Activated CD4-positive, alpha-beta T cell treated with anti-CD3 and anti-CD28 coated beads, Interleukin-2, amount 10 ng/mL, durations not matched to agents 7 days and 5 days (primary cell): ENCODE measurements around the gene ZER1. TPM values are rescaled to one million over a fixed set of nuclear protein-coding genes. Genes with fewer than 3 reads are reported as not detected.
"Not testable (repeated sequence)": the region's sequence is repeated elsewhere in the genome, so short reads cannot be mapped to it uniquely, and the experiment has no call there.

Experiments
- CTCF ChIA-PET: fragments of 350-600 bp; sonication (Branson Sonifier 250); formaldehyde crosslinking; loops from one replicate; lab custom pipeline; 2021; ENCODE audit warnings: antibody characterized with exemption; lab: Charles Lee
- POLR2A ChIA-PET: fragments of 350-600 bp; sonication (Branson Sonifier 250); formaldehyde crosslinking; loops from one replicate; lab custom pipeline; 2021; ENCODE audit warnings: antibody characterized with exemption; lab: Charles Lee
- DNase-seq: peaks from one replicate; pipeline ENCODE4 v3.0.0-alpha.2; 2020
- H3K27ac Mint-ChIP-seq: one replicate; pipeline ENCODE4 v1.8.0; 2021; ENCODE audit warnings: mild to moderate bottlenecking, moderate library complexity, mixed read lengths
- H3K27me3 Mint-ChIP-seq: one replicate; pipeline ENCODE4 v1.8.0; 2021; ENCODE audit warnings: mixed read lengths
- H3K36me3 Mint-ChIP-seq: one replicate; pipeline ENCODE4 v1.8.0; 2021; ENCODE audit warnings: low read depth, mixed read lengths
- H3K4me1 Mint-ChIP-seq: one replicate; pipeline ENCODE4 v1.8.0; 2021; ENCODE audit warnings: mixed read lengths
- H3K4me3 Mint-ChIP-seq: one replicate; pipeline ENCODE4 v1.8.0; 2021; ENCODE audit warnings: mild to moderate bottlenecking, moderate library complexity, mixed read lengths
- H3K9me3 Mint-ChIP-seq: one replicate; pipeline ENCODE4 v1.8.0; 2021; ENCODE audit warnings: mixed read lengths
- total RNA-seq, 2 experiments: library from RNA; stranded (reverse); gene quantifications; one replicate each; pipeline ENCODE4 v1.2.3, GENCODE V29; 2021

Gene ZER1
- total RNA-seq, 2 experiments from 2014 or later = 21.3 TPM

DNA sequence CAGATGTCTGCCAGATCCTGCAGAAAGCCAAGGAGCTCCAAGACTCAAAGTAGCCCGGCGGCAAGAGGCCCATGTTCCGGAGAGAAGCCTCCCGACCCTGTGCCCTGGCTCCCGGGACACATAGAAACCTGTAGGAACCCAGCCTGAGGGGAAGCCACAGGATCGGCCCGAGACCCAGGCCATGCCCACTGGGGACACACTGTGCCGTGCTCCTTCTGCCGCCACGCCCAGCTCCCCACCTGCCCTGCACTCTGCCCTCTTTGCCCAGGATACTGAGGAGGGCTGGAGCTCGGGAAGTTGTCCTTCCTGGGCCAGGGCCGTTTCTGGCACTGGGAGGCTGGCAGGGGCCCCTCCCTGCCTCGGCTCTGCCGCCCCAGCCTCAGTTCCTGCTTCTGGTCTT lies 36.1 kb upstream of the ZER1 start:
- no peak for DNase-seq
- peaks cover 7% of the 10 kb centered on the region for H3K36me3 Mint-ChIP-seq
- H3K4me1 Mint-ChIP-seq = no peaks in the 10 kb centered on the region
- H3K4me3 Mint-ChIP-seq = no peak overlapping the region
- ChIA-PET POLR2A (no interaction called here), CTCF (interaction anchor here (4.4 kb wide), 1 partner anchor 10 kb away, joined by 29 read pairs; the partner anchor contains the start of gene ENDOG)
- no peak overlapping the region for H3K27ac Mint-ChIP-seq
- H3K9me3 Mint-ChIP-seq = no peaks in the 10 kb centered on the region
- H3K27me3 Mint-ChIP-seq = no peaks in the 10 kb centered on the region

DNA sequence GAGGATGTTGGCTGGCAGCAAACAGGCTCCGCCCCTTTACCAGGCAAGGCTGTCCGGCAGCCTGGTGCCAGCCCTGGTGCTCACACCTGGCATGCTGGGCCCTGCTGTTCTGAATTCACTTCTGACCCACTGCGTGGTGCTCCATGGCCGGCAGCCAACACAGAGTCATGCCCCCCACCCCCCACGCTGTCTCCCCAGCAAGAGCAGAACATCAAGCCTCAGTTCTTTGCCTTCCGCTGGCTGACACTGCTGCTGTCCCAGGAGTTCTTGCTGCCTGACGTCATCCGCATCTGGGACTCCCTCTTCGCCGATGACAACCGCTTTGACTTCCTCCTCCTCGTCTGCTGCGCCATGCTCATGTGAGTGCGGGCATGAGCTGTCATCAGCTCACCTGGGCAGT lies 33.9 kb upstream of the ZER1 start:
- no peak overlapping the region for H3K4me3 Mint-ChIP-seq
- POLR2A ChIA-PET = no interaction called here

DNA sequence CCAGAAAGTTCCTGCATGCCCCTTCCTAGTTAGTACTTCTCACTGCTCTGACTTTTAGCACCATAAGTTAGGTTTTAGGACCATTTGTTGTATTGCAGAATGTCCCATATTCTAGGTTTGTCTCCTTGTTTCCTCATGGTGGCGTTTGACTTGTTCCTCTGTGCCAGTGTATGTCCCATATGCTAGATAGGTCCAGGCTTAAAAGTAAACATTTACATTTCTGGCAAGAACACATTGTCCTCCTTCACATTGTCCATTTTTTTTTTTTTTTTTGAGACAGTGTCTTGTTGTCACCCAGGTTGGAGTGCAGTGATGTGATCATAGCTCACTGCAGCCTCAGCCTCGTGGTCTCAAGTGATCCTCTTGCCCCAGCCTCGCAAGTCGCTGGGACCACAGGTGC lies 30.8 kb upstream of the ZER1 start:
- H3K27ac Mint-ChIP-seq = no peak overlapping the region

More for the DNA sequence above, 33.9 kb upstream of the ZER1 start:
- Mint-ChIP-seq H3K27ac (no peak overlapping the region), H3K27me3 (no peaks in the 10 kb centered on the region), H3K36me3 (peaks cover 11% of the 10 kb centered on the region), H3K4me1 (no peaks in the 10 kb centered on the region), H3K9me3 (no peaks in the 10 kb centered on the region)
- no peak for DNase-seq
- CTCF ChIA-PET = interaction anchor here (1.3 to 4.4 kb wide), 2 partner anchors 9 to 12 kb away, joined by 3 to 29 read pairs; partner anchors contain the start of gene ENDOG

DNA sequence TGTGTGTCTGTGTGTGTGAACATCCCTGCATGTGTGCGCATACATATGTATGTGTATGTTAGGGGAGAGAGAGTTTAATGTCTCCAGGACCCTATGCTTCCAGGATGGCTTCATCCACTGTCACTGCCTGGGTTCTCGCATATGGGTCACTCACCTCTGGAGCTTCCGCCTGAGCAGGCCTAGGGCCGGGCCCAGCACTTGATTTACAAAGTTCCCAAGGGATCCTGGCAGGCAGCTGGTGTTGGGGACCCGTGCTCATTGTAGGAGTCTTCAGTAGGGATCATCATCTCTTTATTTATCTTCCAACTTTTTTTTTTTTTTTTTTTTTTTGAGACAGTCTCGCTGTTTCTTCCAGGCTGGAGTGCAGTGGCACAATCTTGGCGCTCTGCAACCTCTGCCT lies 28.3 kb upstream of the ZER1 start:
- no peak overlapping the region for H3K4me3 Mint-ChIP-seq
- no peaks in the 10 kb centered on the region for H3K4me1 Mint-ChIP-seq
- no peaks in the 10 kb centered on the region for H3K9me3 Mint-ChIP-seq
- no peaks in the 10 kb centered on the region for H3K27me3 Mint-ChIP-seq
- H3K36me3 Mint-ChIP-seq = peaks cover 20% of the 10 kb centered on the region
- no peak overlapping the region for H3K27ac Mint-ChIP-seq
- POLR2A ChIA-PET = no interaction called here
- DNase-seq = no peak
- CTCF ChIA-PET = interaction anchor here (0.6 to 4.0 kb wide), 6 partner anchors 13 to 607 kb away, joined by 3 to 14 read pairs (median 3); partner anchors contain the start of gene ENDOG

More for the DNA sequence above, 30.8 kb upstream of the ZER1 start:
- no peaks in the 10 kb centered on the region for H3K4me1 Mint-ChIP-seq
- no peak for DNase-seq
- no peak overlapping the region for H3K4me3 Mint-ChIP-seq
- ChIA-PET CTCF (interaction anchor here (0.9 to 1.4 kb wide), 2 partner anchors 16 to 156 kb away, joined by 3 to 6 read pairs; partner anchors contain the start of gene ENDOG), POLR2A (interaction anchor here (0.6 kb wide), 1 partner anchor 13 kb away, joined by 3 read pairs; no protein-coding TSS in a partner anchor)
- H3K36me3 Mint-ChIP-seq = peaks cover 17% of the 10 kb centered on the region
- H3K9me3 Mint-ChIP-seq = no peaks in the 10 kb centered on the region
- H3K27me3 Mint-ChIP-seq = no peaks in the 10 kb centered on the region

DNA sequence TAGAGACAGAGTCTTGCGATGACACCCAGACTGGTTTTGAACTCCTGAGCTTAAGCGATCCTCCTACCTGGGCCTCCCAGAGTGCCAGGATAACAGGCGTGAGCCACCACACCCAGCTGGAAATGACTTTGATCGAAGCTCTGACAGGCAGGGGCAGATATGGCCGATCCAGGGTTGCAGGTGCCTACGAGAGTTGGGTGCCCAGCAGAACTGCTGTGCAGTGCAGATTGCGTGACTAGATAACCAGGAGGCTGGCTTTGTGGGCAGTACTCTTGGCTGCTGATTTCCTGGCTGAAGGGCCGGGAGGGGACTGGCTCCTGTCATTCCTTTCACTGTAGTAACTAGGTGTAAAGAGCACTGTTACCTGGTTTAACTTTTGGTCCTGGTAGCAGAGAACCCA lies 27.2 kb upstream of the ZER1 start:
- ChIA-PET POLR2A (no interaction called here), CTCF (interaction anchor here (0.8 to 4.0 kb wide), 3 partner anchors 10 to 19 kb away, joined by 3 to 14 read pairs (median 3); partner anchors contain the start of gene ENDOG)
- H3K4me1 Mint-ChIP-seq = no peaks in the 10 kb centered on the region
- H3K4me3 Mint-ChIP-seq = no peak overlapping the region
- no peaks in the 10 kb centered on the region for H3K9me3 Mint-ChIP-seq
- peaks cover 20% of the 10 kb centered on the region for H3K36me3 Mint-ChIP-seq
- H3K27ac Mint-ChIP-seq = no peak overlapping the region
- no peaks in the 10 kb centered on the region for H3K27me3 Mint-ChIP-seq
- DNase-seq = no peak

DNA sequence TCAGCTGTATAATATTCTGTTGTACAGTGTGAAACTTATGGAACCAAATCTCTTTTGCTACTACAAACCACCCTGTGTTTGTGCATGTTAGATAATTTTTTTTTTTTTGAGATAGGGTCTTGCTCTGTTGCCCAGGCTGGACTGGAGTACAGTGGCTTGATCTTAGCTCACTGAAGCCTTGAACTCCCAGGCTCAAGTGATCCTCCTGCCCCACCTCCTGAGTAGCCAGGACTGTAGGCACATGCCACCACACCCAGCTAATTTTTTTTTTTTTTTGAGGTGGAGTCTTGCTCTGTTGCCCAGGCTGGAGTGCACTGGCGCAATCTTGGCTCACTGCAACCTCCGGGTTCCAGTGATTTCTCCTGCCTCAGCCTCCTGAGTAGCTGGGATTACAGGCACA lies 23.2 kb upstream of the ZER1 start:
- CTCF ChIA-PET = interaction anchor here (1.6 to 2.8 kb wide), 2 partner anchors 23 to 133 kb away, joined by 5 to 6 read pairs; partner anchors contain the start of gene ENDOG
- not testable (repeated sequence) for H3K4me1 Mint-ChIP-seq, H3K27me3 Mint-ChIP-seq

DNA sequence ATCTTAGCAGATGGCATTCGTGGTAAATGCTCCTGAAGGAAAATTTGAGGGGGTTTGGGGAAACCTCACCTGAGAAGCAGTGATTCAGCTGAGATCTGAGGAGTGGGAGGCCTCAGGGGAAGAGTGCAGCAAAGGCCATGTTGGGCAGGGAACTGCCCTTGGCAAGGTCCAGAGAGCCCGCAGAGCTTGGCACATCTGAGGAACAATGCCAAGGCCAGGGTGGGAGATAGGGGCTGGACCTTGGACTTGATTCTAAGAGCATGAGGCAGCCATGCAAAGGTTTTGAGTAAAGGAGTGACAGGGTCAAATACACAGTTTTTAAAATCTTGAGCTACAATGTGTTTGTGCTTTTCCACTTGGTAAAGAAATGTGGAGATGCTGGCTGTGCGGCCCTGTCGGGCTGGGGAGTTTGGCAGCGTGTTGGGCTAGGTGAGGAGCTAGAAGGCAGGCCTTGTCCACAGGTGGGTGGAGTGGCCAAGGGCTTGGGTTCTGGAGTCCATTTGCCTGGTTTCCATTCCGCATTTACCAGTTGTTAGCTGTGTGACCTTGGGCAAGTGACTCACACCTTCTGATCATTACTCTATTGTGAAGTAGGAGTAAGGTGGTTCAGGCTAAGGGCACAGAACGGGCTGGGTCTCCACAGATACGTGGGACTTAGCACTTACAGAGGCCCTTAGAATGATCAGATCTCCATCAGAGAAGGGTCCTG lies 21.4 kb upstream of the ZER1 start:
- Mint-ChIP-seq H3K4me3 (no peak overlapping the region), H3K4me1 (peaks cover 9% of the 10 kb centered on the region), H3K9me3 (no peaks in the 10 kb centered on the region), H3K27ac (no peak overlapping the region), H3K27me3 (no peaks in the 10 kb centered on the region), H3K36me3 (peaks cover 17% of the 10 kb centered on the region)
- ChIA-PET CTCF (interaction anchor here (1.0 to 2.8 kb wide), 4 partner anchors 20 to 135 kb away, joined by 3 to 9 read pairs (median 5); partner anchors contain the start of gene ENDOG), POLR2A (interaction anchor here (0.5 kb wide), 1 partner anchor 17 kb away, joined by 3 read pairs; no protein-coding TSS in a partner anchor)
- no peak for DNase-seq

More for the DNA sequence above, 23.2 kb upstream of the ZER1 start:
- H3K27ac Mint-ChIP-seq = peak overlapping the region; percentile 19
- peaks cover 23% of the 10 kb centered on the region for H3K36me3 Mint-ChIP-seq
- POLR2A ChIA-PET = interaction anchor here (0.6 to 0.7 kb wide), 3 partner anchors 25 to 439 kb away, joined by 4 to 8 read pairs (median 5); no protein-coding TSS in a partner anchor
- not testable (repeated sequence) for H3K4me3 Mint-ChIP-seq, DNase-seq, H3K9me3 Mint-ChIP-seq

DNA sequence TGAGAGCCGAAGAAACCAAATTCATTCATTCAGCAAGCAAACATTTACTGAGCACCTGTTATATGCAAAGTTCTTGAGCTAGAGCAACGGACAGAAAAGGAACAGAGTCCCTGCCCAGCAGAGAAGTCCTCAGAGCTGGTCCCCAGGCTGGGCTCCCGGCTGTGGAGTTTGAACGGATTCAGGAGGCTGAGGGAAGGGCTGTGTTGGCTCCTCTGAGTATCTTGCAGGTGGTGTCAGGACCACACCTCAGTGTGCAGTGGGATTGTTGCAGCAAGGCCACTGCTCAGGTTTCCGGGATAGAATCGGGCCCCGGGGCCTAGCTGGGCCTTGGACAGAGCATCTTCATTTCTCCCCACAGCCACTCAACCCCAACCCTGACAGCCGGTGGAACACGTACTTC lies 20.4 kb upstream of the ZER1 start:
- Mint-ChIP-seq H3K36me3 (peaks cover 14% of the 10 kb centered on the region), H3K9me3 (no peaks in the 10 kb centered on the region), H3K4me3 (no peak overlapping the region), H3K4me1 (peaks cover 15% of the 10 kb centered on the region), H3K27ac (no peak overlapping the region), H3K27me3 (no peaks in the 10 kb centered on the region)
- no peak for DNase-seq
- ChIA-PET POLR2A (no interaction called here), CTCF (interaction anchor here (1.0 to 2.8 kb wide), 3 partner anchors 21 to 136 kb away, joined by 3 to 9 read pairs (median 6); partner anchors contain the start of gene ENDOG)

DNA sequence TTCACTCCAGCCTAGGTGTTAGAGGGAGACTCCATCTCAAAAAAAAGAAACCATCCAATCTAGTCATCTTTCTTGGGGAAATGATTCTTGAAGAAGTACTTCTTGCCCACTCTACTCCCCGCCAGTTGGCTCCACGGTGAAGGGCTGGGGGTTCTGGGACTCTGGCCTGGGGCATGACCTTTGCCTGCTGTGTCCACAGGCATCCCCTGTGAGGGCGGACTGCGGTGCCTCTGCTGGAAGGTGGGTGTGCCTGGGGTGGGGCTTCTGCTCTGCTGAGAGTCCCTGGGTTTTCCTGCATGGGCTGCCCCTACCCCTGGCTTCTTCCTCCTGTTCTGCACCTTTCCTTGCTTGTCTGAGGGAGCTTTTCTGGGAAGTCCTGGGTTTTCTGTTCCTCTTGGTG lies 18.8 kb upstream of the ZER1 start:
- Mint-ChIP-seq H3K36me3 (peaks cover 13% of the 10 kb centered on the region), H3K9me3 (no peaks in the 10 kb centered on the region), H3K4me1 (peaks cover 19% of the 10 kb centered on the region), H3K27ac (no peak overlapping the region), H3K4me3 (no peak overlapping the region), H3K27me3 (no peaks in the 10 kb centered on the region)
- ChIA-PET POLR2A (no interaction called here), CTCF (interaction anchor here (1.1 kb wide), 1 partner anchor 27 kb away, joined by 4 read pairs; no protein-coding TSS in a partner anchor)
- DNase-seq = no peak

DNA sequence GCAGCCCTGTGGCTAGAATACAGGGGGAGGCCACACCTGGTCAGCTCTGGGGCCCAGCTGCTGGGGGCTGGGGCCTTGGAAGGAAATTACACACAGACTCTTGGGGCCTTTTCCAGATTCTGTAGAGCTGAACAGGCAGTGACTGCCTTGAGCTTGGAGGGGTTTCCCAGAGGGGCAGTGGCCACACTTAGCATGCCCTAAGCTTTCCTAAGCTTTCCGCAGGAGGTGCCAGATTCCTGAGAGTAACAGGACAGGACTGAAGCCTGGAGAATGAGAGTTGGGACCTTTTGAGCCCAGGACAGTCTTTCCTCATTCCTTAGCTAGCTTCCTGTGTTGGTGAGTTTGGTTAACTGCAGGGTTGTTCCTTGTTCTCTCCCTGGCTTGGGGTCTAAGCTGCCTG lies 16.7 kb upstream of the ZER1 start:
- Mint-ChIP-seq H3K4me1 (peaks cover 19% of the 10 kb centered on the region), H3K27me3 (no peaks in the 10 kb centered on the region), H3K4me3 (peak overlapping the region; percentile 97), H3K36me3 (peaks cover 10% of the 10 kb centered on the region), H3K27ac (peak overlapping the region; percentile 76), H3K9me3 (no peaks in the 10 kb centered on the region)
- POLR2A ChIA-PET = no interaction called here
- DNase-seq = no peak
- CTCF ChIA-PET = interaction anchor here (0.6 to 2.1 kb wide), 6 partner anchors 15 to 139 kb away, joined by 3 to 13 read pairs (median 4); partner anchors contain the start of gene ENDOG

DNA sequence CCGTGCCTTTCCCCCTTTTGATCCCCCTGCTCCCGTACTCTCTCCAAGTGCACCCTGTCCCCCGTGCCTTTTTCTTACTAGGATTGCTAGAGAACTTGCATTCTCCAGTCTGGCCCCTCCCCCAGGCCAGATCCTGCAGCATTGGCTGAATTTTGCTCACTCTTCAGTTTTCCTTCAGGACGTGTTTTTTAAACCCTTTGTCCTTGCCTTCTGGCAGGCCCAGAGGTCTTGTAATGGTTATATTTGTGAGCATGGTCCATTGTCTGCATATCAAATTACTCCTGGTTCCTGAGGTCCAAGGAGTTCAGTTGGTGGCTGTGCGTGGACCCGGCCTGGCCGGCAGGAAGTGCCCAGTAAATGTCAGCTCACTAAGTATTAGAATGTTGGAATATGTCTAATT lies 15.9 kb upstream of the ZER1 start:
- H3K27me3 Mint-ChIP-seq = no peaks in the 10 kb centered on the region

DNA sequence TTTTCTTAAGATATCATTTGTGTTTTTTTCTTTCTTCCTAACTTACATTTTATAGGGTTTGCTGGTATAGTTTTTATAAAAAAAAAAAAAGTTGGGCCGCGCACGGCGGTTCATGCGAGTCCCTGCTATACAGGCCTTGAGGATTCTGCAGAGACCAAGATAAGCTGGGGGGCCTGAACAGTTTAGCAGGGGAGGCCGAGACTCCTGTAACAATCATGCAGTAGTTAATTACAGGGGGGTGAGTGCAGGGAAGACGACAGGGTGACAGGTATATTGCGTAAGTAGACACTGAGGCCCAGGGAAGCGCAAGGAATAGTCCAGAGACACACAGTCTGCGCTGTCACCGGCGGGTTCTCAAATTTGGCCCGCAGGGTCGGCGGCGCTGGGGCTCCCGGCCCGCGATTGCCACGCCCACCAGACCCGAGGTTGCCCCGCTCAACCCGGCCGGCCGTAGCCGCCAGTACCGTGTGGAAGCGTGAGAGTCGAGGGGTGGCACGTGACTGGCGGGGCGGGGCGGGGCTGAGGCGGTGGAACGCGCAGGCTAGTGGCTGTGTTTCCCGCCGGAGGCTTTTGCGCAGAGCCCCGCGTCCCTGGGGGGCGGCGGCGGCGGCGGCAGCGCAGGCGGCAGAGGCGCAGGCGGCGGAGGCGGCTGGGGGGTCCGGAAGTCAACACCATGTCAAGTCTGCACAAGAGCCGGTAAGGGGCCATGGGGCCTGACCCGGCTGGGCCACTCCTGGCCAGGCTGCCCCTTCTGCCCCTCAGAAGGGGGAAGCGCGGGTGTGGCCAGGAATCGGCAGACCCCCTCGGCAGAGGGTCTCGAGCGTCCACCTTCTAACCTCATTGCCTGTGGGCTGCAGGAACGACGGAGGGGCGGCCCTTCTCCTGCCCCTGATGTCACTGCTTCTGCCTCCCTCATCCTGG lies 15.2 kb upstream of the ZER1 start, which contains the start of gene TBC1D13:
Gene TBC1D13 (plus strand): TSS at position 573 of the 921 bp plus-strand sequence. CDS start 101 bp downstream, at position 674.
- Mint-ChIP-seq H3K9me3 (no peaks in the 10 kb centered on the region), H3K27me3 (no peaks in the 10 kb centered on the region), H3K4me3 (peak within 1 kb of the TSS; percentile 97), H3K4me1 (peaks cover 17% of the 10 kb centered on the region), H3K27ac (peak within 1 kb of the TSS; percentile 94), H3K36me3 (peaks cover 2% of the 10 kb centered on the region)
- ChIA-PET CTCF (interaction anchor here (2.5 kb wide), 1 partner anchor 32 kb away, joined by 12 read pairs; the partner anchor contains the start of gene ENDOG), POLR2A (no interaction called here)
- peak; percentile 88 for DNase-seq

More for the DNA sequence above, 15.9 kb upstream of the ZER1 start:
- ChIA-PET POLR2A (no interaction called here), CTCF (interaction anchor here (1.6 to 2.1 kb wide), 2 partner anchors 31 to 46 kb away, joined by 5 to 13 read pairs; partner anchors contain the start of gene ENDOG)
- peaks cover 3% of the 10 kb centered on the region for H3K36me3 Mint-ChIP-seq
- no peaks in the 10 kb centered on the region for H3K9me3 Mint-ChIP-seq
- H3K4me1 Mint-ChIP-seq = peaks cover 17% of the 10 kb centered on the region
- peak; percentile 27 for DNase-seq
- H3K27ac Mint-ChIP-seq = peak overlapping the region; percentile 94
- peak overlapping the region; percentile 97 for H3K4me3 Mint-ChIP-seq
